GM18508 (cell line): Measurements from ENCODE around the gene ZDHHC6.
"Not testable (repeated sequence)": the region's sequence is repeated elsewhere in the genome, so short reads cannot be mapped to it uniquely, and the experiment has no call there.

Experiments
- ATAC-seq: cut with Tn5 transposase; IDR thresholded peaks from one replicate; pipeline ENCODE4 v1.9.1; 2021; ENCODE audit warnings: moderate number of reproducible peaks; ENCODE audit not compliant: insufficient read depth, unreplicated experiment

The ZDHHC6 gene

DNA sequence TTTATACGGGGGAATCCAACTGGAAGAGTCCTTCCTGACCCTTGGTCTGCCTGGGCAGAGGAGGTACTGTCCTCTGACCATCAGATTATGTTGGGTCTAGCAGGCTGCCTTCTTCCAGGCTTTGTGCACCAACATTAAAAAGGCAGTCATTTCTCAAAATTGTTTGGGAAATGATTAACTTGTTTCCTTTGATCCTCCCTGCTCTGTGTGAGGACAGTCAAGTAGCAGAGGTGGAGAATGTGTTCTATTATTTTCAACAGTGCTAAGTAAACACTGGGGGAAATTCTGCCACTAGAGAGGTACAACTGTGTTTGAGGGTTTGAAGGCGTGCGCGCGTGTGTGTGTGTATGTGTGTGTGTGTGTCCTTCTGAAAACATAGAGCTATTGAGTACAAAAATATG, 52.2 kb downstream of the ZDHHC6 start:
- ATAC-seq = peak; percentile 35

DNA sequence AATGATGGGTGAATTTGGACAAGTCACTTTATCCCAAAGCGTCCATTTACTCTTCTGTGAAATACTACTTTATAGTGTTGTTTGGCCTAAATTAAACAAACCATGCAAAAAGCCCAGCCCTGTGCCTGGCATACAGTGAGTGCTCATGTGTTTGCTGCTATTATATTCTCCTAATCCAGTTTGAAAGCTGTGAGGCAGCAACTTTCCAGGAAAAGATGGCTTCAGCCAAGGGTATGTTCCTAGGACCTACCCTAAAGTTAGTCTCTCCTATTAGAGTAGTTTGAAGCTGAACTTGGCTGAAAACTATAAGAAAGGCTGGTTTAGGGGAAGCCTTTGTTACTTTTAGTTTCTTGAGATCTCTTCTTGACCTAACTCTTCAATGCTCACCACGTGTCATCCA, 52.9 kb downstream of the ZDHHC6 start:
- no peak for ATAC-seq

DNA sequence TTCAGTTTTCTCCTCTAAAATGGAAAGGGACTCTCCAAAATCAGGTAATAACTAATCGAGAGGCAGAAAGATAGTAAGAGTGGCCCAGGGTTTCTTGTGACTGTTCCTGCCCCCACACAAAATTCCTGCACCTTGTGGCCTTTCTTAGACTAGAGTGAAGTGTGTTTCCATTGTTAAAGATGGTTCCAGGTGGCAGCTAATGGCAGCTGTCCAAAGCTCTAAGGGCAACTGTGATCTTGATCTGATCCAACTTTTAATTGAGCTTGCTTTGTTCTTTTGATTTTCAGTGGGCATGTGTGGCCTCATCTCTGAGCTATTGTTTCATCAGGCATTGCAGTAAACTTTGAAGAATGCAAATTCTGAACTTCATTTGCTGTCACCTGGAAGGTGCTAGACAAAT, 53.4 kb downstream of the ZDHHC6 start:
- ATAC-seq = no peak

DNA sequence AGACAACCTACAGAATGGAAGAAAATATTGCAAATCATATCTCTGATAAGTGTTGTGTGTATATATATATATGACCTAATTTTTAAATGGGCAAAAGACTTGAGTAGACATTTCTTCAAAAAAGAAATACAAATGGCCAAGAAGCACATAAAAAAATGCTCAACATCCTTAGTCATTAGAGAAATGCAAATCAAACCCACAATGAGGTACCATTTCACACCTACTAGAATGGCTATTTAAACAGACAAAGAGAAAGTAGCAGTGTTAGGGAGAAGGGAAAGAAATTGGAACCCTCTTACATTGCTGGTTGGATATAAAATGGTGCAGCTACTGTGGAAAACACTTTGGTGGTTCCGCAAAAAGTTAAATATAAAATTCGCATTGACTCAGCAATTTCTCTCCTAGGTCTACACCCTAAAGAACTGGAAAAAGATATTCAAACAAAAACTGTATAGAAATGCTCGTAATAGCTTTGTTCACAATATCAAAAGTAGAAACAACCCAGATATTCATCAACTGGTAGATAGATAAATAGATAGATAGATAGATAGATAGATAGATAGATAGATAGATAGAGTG, 56.5 kb downstream of the ZDHHC6 start:
- ATAC-seq = no peak

DNA sequence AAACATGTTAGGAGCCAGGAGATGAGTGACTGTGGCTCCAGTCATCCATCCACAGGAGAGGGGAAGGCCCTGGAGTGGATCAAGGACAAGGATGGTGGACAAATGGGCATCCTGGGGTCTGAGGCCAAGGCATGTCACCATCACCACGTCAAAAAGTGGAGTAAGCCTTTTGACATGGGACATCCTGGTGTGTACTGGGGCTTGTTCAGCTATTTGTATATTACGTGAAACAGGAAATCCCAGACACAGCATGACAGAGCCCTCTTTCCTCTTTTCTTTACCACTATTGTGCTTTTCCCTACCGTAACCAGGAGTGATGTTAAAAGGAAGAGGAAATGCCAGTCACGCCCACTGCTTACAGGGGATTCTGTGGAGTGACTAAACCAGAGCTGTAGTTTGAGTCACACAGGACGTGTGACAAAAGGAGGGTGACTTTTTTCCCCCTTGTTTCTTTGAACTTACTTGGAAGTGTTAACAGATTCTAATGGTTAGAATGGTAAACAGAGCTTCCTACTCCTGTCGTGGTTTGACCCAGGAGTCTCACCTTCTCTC, 57.4 kb downstream of the ZDHHC6 start:
- ATAC-seq = peak; percentile 48

DNA sequence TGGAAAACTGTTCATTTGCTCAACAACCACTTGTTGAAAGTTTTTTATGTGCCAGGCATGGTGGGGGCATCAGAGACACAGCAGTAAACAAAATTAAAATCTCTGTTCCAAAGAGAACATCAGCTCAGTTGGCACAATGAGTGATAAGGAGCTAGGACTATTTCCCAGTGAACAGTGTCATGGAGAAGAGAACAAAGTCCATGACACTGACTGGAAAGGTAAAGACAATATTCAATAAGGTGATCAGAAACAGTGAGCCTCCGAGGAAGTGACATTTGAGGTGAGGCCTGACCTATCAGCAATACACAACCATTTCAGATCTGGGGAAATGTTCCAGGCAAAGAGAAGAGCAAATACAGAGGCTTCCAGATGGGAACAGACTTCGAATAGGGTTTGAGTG, 58.2 kb downstream of the ZDHHC6 start:
- ATAC-seq = no peak

DNA sequence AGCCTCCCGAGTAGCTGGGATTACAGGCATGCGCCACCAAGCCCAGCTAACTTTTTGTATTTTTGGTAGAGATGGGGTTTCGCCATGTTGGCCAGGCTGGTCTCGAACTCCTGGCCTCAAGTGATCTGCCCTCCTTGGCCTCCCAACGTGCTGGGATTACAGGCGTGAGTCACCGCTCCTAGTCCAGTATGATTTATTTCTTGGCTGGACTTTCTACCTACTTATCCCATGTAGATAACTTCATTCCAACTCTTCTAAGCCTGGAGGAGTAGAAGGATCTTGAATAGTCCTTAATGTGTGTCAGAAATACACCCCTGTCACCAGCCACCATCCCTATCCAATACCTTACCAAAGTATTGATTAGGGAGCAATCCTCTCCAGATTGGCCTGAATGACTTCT, 58.7 kb downstream of the ZDHHC6 start:
- not testable (repeated sequence) for ATAC-seq

DNA sequence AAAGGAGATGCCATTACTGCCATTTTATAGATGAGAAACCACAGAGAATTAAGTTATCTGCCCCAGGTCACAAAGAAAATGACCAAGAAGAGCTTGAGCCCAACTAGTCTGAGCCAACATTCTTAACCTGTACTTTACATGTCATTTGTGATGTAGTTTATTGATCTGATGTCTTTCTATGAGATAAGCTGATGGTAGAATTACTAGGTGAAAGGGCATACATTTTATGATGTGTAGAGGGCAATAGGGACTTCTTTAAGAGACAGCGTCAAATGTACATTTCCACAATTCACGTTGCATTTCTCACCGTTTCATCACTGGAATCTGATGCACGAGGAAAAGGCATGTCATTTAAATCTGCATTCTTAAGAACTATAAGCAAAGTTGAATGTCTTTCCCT, 61.5 kb downstream of the ZDHHC6 start:
- ATAC-seq = no peak

DNA sequence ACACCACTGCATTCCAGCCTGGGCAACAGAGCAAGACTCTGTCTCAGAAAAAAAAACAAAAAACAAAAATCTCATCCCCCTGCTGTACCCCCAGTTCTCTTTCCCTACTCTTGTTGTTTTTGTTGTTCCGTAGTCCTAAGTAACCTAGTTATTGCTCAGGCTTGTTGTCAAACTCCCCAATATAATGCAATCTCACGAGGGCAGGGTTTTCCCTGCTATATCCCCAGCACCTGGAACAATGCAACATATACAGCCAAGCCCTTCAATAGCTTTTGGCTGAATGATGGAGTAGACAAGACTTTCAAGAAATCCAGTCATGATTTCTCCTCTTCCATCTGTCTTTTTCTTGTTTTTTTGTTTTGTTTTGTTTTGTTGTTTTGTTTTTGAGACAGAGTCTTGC, 62.6 kb downstream of the ZDHHC6 start:
- ATAC-seq = no peak

DNA sequence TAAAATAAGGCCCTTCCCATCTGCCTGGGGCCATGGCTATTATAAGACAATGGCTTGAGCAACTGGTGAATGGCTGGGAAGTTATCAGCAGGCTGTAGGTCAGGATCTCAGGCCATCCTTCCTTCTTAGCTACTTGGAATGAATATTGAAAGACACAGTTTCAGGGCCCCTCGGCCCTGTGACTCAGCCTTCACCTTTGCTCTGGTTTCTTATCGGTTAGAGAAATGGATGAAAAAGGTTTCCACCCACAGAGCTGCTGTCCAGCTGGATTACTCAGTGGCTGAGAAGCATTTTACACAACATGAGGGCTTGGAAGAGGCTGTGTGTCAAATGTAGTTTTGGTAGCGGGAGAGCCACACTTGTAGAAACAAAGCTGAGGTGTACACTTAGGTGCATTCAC, 63.4 kb downstream of the ZDHHC6 start:
- ATAC-seq = no peak

DNA sequence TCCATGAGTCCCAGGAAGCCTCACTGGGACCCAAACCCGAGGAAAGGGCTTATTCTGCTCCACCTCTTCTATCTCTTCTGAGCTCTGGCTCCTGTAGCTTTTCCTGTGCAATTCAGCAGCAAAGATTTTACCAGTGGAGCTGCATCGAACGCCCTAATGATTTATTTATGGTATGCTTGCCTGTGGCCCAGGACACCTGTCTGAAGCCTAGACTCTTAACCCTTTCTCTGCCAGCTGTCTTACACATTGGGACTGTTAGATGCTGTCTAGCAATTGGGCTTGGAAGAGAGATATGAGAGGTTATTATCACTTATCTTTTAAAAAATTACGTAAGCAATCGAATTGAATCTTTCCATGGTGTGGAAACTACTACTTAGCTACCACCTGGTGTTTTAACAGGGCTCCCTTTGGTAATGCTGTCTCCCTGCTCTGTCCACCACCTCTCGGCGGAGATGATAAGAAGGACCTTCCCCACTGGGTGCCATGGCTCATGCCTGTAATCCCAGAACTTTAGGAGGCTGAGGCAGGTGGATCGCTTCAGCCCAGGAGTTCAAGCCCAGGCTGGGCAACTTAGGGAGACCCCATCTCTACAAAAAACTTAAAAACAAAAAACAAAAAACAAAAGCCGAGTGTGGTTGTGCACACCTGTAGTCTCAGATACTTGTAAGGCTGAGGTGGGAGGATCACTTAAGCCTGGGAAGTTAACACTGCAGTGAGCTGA, 64.0 kb downstream of the ZDHHC6 start:
- no peak for ATAC-seq
